ENCODE measurements around the gene NT5M. TPM values are rescaled to one million over a fixed set of nuclear protein-coding genes. Genes with fewer than 3 reads are reported as not detected.

The NT5M gene
- total RNA-seq, 2 donors from 2014 or later: 6.5 to 11.8 TPM

GRCh38 chr17:17356931-17357270 is 53.7 kb downstream of the NT5M start:
- 92 to 93% methylated on average over 7 to 10 of the region's 10 CpGs for WGBS, 2 experiments (ENCODE audit: insufficient coverage in 1 of 2, insufficient read length in 1 of 2)
- Mint-ChIP-seq H3K36me3 (ENCODE audit: low read depth) (peaks cover 11% of the 10 kb centered on the region), H3K27ac (no peak overlapping the region), H3K4me3 (no peak overlapping the region), H3K9me3 (peaks cover 24% of the 10 kb centered on the region), H3K27me3 (ENCODE audit: insufficient read depth) (peaks cover 13% of the 10 kb centered on the region), H3K4me1 (no peaks in the 10 kb centered on the region)
- H3K4me1 ChIP-seq (ENCODE audit: control insufficient read depth, insufficient read depth, low read length): no peaks in the 10 kb centered on the region
- H3K9me3 ChIP-seq (ENCODE audit: control insufficient read depth, low read length): peaks cover 16% of the 10 kb centered on the region
- H3K4me3 ChIP-seq (ENCODE audit: low read length): no peak overlapping the region
- TF ChIP-seq CTCF (conservative IDR thresholded peaks at IDR 0.05): no peak
- no peak overlapping the region for H3K9ac ChIP-seq (ENCODE audit: extremely low read depth, low read length, poor library complexity, severe bottlenecking)
- H3K27me3 ChIP-seq (ENCODE audit: control insufficient read depth, insufficient read depth, low read length, poor library complexity, severe bottlenecking): no peaks in the 10 kb centered on the region
- no peaks in the 10 kb centered on the region for H3K36me3 ChIP-seq (ENCODE audit: control insufficient read depth, insufficient read depth, low read length)
- H3K27ac ChIP-seq (ENCODE audit: low read depth, low read length): no peak overlapping the region
- peak; percentile 42 for DNase-seq

GRCh38 chr17:17358060-17358751 is 55.0 kb downstream of the NT5M start:
- H3K9ac ChIP-seq (ENCODE audit: extremely low read depth, low read length, poor library complexity, severe bottlenecking): no peak overlapping the region
- no peaks in the 10 kb centered on the region for H3K36me3 ChIP-seq (ENCODE audit: control insufficient read depth, insufficient read depth, low read length)
- 70 to 75% methylated on average over 1 to 3 of the region's 3 CpGs for WGBS, 2 experiments (ENCODE audit: insufficient coverage in 1 of 2, insufficient read length in 1 of 2)
- Mint-ChIP-seq H3K4me1 (peaks cover 2% of the 10 kb centered on the region), H3K27ac (no peak overlapping the region), H3K36me3 (ENCODE audit: low read depth) (peaks cover 11% of the 10 kb centered on the region), H3K9me3 (peaks cover 24% of the 10 kb centered on the region), H3K4me3 (no peak overlapping the region), H3K27me3 (ENCODE audit: insufficient read depth) (peaks cover 13% of the 10 kb centered on the region)
- no peak overlapping the region for H3K4me3 ChIP-seq (ENCODE audit: low read length)
- no peak overlapping the region for H3K27ac ChIP-seq (ENCODE audit: low read depth, low read length)
- H3K27me3 ChIP-seq (ENCODE audit: control insufficient read depth, insufficient read depth, low read length, poor library complexity, severe bottlenecking): no peaks in the 10 kb centered on the region
- H3K9me3 ChIP-seq (ENCODE audit: control insufficient read depth, low read length): peaks cover 16% of the 10 kb centered on the region
- no peak for TF ChIP-seq CTCF (conservative IDR thresholded peaks at IDR 0.05)
- no peaks in the 10 kb centered on the region for H3K4me1 ChIP-seq (ENCODE audit: control insufficient read depth, insufficient read depth, low read length)
- peak; percentile 30 for DNase-seq

- Mint-ChIP-seq H3K27me3 (ENCODE audit: insufficient read depth) (peaks cover 13% of the 10 kb centered on the region), H3K27ac (no peak overlapping the region), H3K9me3 (peaks cover 24% of the 10 kb centered on the region), H3K4me1 (peaks cover 8% of the 10 kb centered on the region), H3K36me3 (ENCODE audit: low read depth) (peaks cover 11% of the 10 kb centered on the region), H3K4me3 (no peak overlapping the region)
- Histone ChIP-seq H3K4me3 (ENCODE audit: low read length) (no peak overlapping the region), H3K9me3 (ENCODE audit: control insufficient read depth, low read length) (peaks cover 16% of the 10 kb centered on the region), H3K27me3 (ENCODE audit: control insufficient read depth, insufficient read depth, low read length, poor library complexity, severe bottlenecking) (no peaks in the 10 kb centered on the region), H3K27ac (ENCODE audit: low read depth, low read length) (no peak overlapping the region), H3K9ac (ENCODE audit: extremely low read depth, low read length, poor library complexity, severe bottlenecking) (no peak overlapping the region), H3K4me1 (ENCODE audit: control insufficient read depth, insufficient read depth, low read length) (no peaks in the 10 kb centered on the region), H3K36me3 (ENCODE audit: control insufficient read depth, insufficient read depth, low read length) (no peaks in the 10 kb centered on the region)
- DNase-seq: peak; percentile 1
- 84 to 87% methylated on average over 2 of the region's 2 CpGs for WGBS, 2 experiments (ENCODE audit: insufficient coverage in 1 of 2, insufficient read length in 1 of 2)
- TF ChIP-seq CTCF (conservative IDR thresholded peaks at IDR 0.05): no peak
These were observed 55.7 kb downstream of the NT5M start for GRCh38 chr17:17358866-17359265.
